Ovary (tissue), 9 donors: Measurements from ENCODE around the gene MED12. TPM values are rescaled to one million over a fixed set of nuclear protein-coding genes. Genes with fewer than 3 reads are reported as not detected.

Source experiments
- DNase-seq, 5 donors: peaks; one replicate each; pipeline ENCODE4 v3.0.0-alpha.2; 2019 to 2020
- H3K27ac ChIP-seq, 2 donors: fragments of 200-600 bp; one replicate each; pipeline versions ENCODE4 v1.5.1 to v1.8.0; 2019 to 2022
- H3K27me3 ChIP-seq: fragments of 200-600 bp; one replicate; pipeline ENCODE4 v1.8.0; 2022
- H3K36me3 ChIP-seq: fragments of 200-600 bp; sonication (generic); one replicate; pipeline ENCODE4 v1.5.1; 2019
- H3K4me1 ChIP-seq: one replicate; pipeline ENCODE4 v1.8.1; 2013; ENCODE audit warnings: mild to moderate bottlenecking, moderate library complexity; ENCODE audit not compliant: insufficient read depth
- H3K4me3 ChIP-seq: fragments of 200-600 bp; sonication (generic); one replicate; pipeline ENCODE4 v1.5.1; 2017
- H3K9me3 ChIP-seq, 2 donors: fragments of 200-600 bp in 1 of 2; sonication (generic) in 1 of 2; one replicate each; pipeline versions ENCODE4 v1.5.1 to v1.8.1; 2013 to 2019; ENCODE audit warnings: mild to moderate bottlenecking in 1 of 2, moderate library complexity in 1 of 2
- CTCF ChIP-seq, 3 donors: fragments of 450-650 bp in 2 of 3; fragments of 200-600 bp in 1 of 3; IDR thresholded peaks; one replicate each; pipeline versions ENCODE4 v1.5.1 to v1.8.0; 2016 to 2022; ENCODE audit warnings: antibody characterized with exemption in 3 of 3, mild to moderate bottlenecking in 1 of 3
- EP300 ChIP-seq: sonication (generic); formaldehyde crosslinking; IDR thresholded peaks from one replicate; pipeline ENCODE4 v1.6.1; 2017; ENCODE audit warnings: antibody characterized with exemption
- POLR2A ChIP-seq: fragments of 450-650 bp; IDR thresholded peaks from one replicate; pipeline ENCODE4 v1.6.1; 2017; ENCODE audit warnings: antibody characterized with exemption, mild to moderate bottlenecking, moderate library complexity
- WGBS, 3 donors: extraction: QIAGEN DNeasy Blood & Tissue Kit in 1 of 3; methylation state at CpG; one replicate each; pipeline versions ENCODE4 v1.1.5 to v1.1.7; 2013 to 2017; 5-methylcytosine and 5-hydroxymethylcytosine counted together
- intact Hi-C, 4 donors: fragments of 100-400 bp; cut with DNase I; formaldehyde crosslinking; loops; one replicate each; pipeline versions ENCODE4 v1.11.0 to v1.15.1; 2022 to 2023
- polyA plus RNA-seq, 2 donors: library from polyadenylated mRNA; stranded (reverse); fragments of 200-250 nt in 1 of 2; fragments of 350-450 nt in 1 of 2; fragmentation: Illumina TruSeq in 1 of 2; extraction: RNeasy Lipid Tissue Mini Kit (QIAGEN cat#74804) in 1 of 2; gene quantifications; one replicate each; pipeline ENCODE4 v1.2.3, GENCODE V29; 2013 to 2014
- total RNA-seq, 7 donors: library from RNA; depleted of rRNA in 2 of 7; stranded (reverse); fragments of >200 nt in 2 of 7; fragmentation: NEBNext Ultra II Directional in 3 of 7; extraction: Animal tissue kit (Norgen Biotek cat#: 25700) in 3 of 7; gene quantifications; one replicate each; pipeline versions ENCODE4 v1.1.0 to v1.2.4, GENCODE V29; 2016 to 2023
- donor health status: DM: no; HTN: no; CAD: no; lungs with moderate emphysema.
- donor health status: DM: no; HTN: no; CAD: no.
- donor health status: Bipolar disorder and iron deficiency.
- donor health status: DM: yes; HTN: yes; CAD: no.
- donor health status: DM: no; HTN: no; CAD: no.
- donor health status: DM: yes; HTN: yes; CAD: no.

The MED12 gene
- total and polyA plus RNA-seq, 9 donors, result 27.8 to 68.4 (median 52.2) TPM

DNA sequence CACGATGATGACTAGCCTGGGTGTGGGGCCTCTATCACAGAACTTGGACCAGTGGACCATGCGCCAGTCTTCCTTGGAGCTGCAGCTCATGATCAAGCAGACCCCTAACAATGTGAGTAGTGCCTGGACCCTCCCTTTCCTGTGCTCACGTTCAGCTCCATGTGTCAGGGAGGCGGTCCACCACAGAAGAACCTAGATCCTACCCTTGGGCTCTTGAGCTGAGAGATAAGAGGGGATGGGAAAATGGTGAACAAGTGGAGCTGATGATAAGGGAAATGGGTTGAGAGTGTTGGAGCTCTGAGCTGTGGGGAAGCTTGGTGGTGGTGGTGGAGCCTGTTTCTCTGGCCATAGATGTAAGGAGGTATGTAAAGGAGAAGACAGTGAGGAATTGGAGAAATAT, 13.1 kb downstream of the MED12 start:
- Histone ChIP-seq H3K36me3 (no peaks in the 10 kb centered on the region), H3K4me3 (no peak overlapping the region), H3K27ac (no peak overlapping the region), H3K27me3 (no peaks in the 10 kb centered on the region), H3K4me1 (no peaks in the 10 kb centered on the region), H3K9me3 (no peaks in the 10 kb centered on the region)
- 74 to 83% (median 77%) methylated on average over 4 of the region's 4 CpGs for WGBS, 3 donors
- intact Hi-C loops, result no loop called here
- no peak for DNase-seq
- TF ChIP-seq POLR2A (no peak), CTCF (IDR thresholded peaks at IDR 0.05) (no peak), EP300 (no peak)

DNA sequence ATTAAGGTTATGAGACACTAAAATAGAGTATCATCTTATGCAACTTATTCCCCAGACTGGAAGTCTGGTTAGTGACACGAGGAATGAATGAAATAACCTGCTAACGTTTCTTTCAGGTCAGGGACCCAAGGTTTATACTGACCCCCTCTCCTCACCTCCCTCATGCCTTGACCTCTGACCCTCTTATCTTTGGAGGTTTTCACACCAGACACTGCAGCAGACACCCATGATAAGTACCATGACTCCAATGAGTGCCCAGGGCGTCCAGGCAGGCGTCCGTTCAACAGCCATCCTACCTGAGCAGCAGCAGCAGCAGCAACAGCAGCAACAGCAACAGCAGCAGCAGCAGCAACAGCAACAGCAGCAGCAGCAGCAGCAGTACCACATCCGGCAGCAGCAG, 22.0 kb downstream of the MED12 start:
- Histone ChIP-seq H3K4me1 (no peaks in the 10 kb centered on the region), H3K36me3 (no peaks in the 10 kb centered on the region), H3K27me3 (no peaks in the 10 kb centered on the region), H3K9me3 (no peaks in the 10 kb centered on the region), H3K4me3 (no peak overlapping the region), H3K27ac (no peak overlapping the region)
- WGBS, 3 donors, result 54 to 70% (median 66%) methylated on average over 6 of the region's 6 CpGs
- TF ChIP-seq POLR2A (no peak), CTCF (IDR thresholded peaks at IDR 0.05) (no peak), EP300 (no peak)
- no peak for DNase-seq
- intact Hi-C loops, result no loop called here

DNA sequence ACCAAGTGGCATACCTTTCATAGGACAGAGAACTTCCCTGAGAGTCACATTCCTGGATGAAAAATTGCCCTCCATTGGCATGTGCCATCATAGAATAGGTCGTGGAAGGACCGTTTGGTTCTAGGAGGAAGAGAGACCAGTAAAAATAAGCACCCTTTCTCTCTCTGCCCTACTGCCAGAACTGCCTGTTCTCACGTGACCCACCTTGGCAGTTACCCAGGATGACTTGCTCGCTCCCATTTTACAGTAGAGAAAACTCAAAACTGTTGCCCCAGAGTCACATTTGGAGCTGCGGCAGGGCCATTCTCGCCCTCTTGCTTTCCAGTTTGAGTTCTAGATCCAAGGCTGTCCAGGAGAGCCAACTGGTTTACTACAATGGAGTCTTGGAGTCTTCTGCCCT, 25.1 kb downstream of the MED12 start:
- no peaks in the 10 kb centered on the region for H3K4me1 ChIP-seq
- TF ChIP-seq POLR2A (no peak), CTCF (IDR thresholded peaks at IDR 0.05) (no peak), EP300 (no peak)
- H3K4me3 ChIP-seq, result no peak overlapping the region
- 40 to 48% (median 41%) methylated on average over 6 of the region's 6 CpGs for WGBS, 3 donors
- no peaks in the 10 kb centered on the region for H3K27me3 ChIP-seq
- H3K9me3 ChIP-seq, result no peaks in the 10 kb centered on the region
- DNase-seq, result peak; percentile 49 to 69 (median 63)
- intact Hi-C loops, result no loop called here
- no peak overlapping the region for H3K27ac ChIP-seq
- H3K36me3 ChIP-seq, result no peaks in the 10 kb centered on the region

DNA sequence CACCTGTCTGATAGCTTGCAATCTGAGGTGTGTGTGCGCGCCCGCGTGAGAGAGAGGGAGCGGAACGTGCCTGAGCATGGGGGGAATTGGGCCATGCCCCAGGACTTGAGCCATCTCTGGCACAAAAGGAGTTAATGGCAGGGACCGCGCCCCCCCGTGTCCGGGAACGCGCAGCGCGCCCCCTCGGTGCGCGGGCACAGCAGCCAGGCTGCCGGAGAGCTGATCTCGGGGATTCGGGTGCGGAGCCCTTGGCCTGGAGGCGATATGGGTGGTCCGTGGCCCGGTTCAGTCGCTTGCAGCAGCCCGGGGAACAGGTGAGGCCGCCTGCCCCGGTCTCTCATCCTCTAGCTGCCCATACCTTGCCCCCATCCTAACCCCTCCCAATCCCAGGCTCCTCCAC, 26.3 kb downstream of the MED12 start, which contains the start of gene NLGN3:
TSS of gene NLGN3 (plus strand) at position 191 of the 400 bp plus-strand sequence. CDS start 2,909 bp downstream, outside the sequence.
- Histone ChIP-seq H3K4me3 (peak within 1 kb of the TSS; percentile 20), H3K9me3 (no peaks in the 10 kb centered on the region), H3K27ac (no peak within 1 kb of the TSS), H3K4me1 (no peaks in the 10 kb centered on the region), H3K36me3 (no peaks in the 10 kb centered on the region), H3K27me3 (no peaks in the 10 kb centered on the region)
- peak in 3 of 5 donors; percentile 47 to 65 (median 51) for DNase-seq
- WGBS, 3 donors, result 21 to 32% (median 30%) methylated on average over 28 of the region's 28 CpGs
- intact Hi-C loops, result no loop called here
- no peak for TF ChIP-seq POLR2A

DNA sequence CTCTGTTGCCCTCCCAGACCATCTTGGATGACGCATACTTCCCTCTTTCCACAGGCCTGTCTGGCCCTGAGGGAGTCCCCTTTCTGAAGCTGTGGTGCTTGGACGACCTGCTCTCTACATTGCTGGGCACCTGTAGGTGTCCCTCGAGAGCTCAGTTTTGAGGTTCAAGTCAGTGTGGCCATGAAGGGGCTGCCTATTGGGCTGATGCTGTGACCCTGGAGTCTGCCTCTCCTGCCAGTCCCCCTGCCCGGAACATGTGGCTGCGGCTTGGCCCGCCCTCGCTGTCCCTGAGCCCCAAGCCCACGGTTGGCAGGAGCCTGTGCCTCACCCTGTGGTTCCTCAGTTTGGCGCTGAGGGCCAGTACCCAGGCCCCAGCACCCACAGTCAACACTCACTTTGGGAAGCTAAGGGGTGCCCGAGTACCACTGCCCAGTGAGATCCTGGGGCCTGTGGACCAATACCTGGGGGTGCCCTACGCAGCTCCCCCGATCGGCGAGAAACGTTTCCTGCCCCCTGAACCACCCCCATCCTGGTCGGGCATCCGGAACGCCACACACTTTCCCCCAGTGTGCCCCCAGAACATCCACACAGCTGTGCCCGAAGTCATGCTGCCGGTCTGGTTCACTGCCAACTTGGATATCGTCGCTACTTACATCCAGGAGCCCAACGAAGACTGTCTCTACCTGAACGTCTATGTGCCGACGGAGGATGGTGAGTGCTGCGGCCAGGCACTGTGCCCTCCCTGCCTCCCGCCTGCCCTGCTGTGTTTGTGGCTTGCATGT, 29.3 kb downstream of the MED12 start:
- H3K27ac ChIP-seq, result no peak overlapping the region
- intact Hi-C loops, result no loop called here
- 80 to 85% (median 84%) methylated on average over 27 to 28 of the region's 28 CpGs for whole genome bisulfite sequencing, 3 donors
- no peak for TF ChIP-seq EP300
- TF ChIP-seq CTCF (IDR thresholded peaks at IDR 0.05), result no peak
- TF ChIP-seq POLR2A, result no peak
- no peaks in the 10 kb centered on the region for H3K27me3 ChIP-seq
- no peaks in the 10 kb centered on the region for H3K36me3 ChIP-seq
- no peaks in the 10 kb centered on the region for H3K9me3 ChIP-seq
- DNase-seq, result no peak
- no peak overlapping the region for H3K4me3 ChIP-seq
- no peaks in the 10 kb centered on the region for H3K4me1 ChIP-seq
